SK-N-SH (cell line): ENCODE measurements around the gene NSL1. TPM values are rescaled to one million over a fixed set of nuclear protein-coding genes. Genes with fewer than 3 reads are reported as not detected.
A peak's percentile ranks its signal among the peaks of the same experiment; 100 is the strongest.

Experiments used
- CTCF ChIA-PET: fragments of 300-600, 350-600 bp; formaldehyde crosslinking; extraction: SDS; loops from one replicate; lab custom pipeline; 2021; lab: Yijun Ruan, JAX
- POLR2A ChIA-PET: fragments of 350-600 bp; sonication (Branson Sonifier 250); formaldehyde crosslinking; extraction: SDS; loops from one replicate; lab custom pipeline; 2020; ENCODE audit warnings: antibody characterized with exemption, inconsistent platforms; lab: Yijun Ruan, JAX
- DNase-seq: peaks from one replicate; pipeline ENCODE4 v3.0.0; 2012
- H2AFZ ChIP-seq: fragments of 200-600 bp; sonication (generic); 2 replicates; pipeline ENCODE4 v1.8.1; 2016; ENCODE audit warnings: antibody characterized with exemption, mild to moderate bottlenecking, low read depth
- H3F3A ChIP-seq: fragments of 200-600 bp; sonication (generic); replicated peaks from 2 replicates; pipeline ENCODE3; 2016; ENCODE audit warnings: antibody characterized with exemption, mild to moderate bottlenecking; ENCODE audit not compliant: insufficient read depth
- H3K27ac ChIP-seq, 2 experiments: fragments of 200-500 bp in 1 of 2; fragments of 200-600 bp in 1 of 2; sonication (Bioruptor generic) in 1 of 2; sonication (generic), shearing (Covaris generic) in 1 of 2; 2 replicates each; pipeline versions ENCODE4 v1.5.1 to v1.6.1; 2014 to 2016; ENCODE audit warnings: low read depth in 2 of 2, inconsistent platforms in 1 of 2, low read length in 1 of 2, mild to moderate bottlenecking in 1 of 2, mixed read lengths in 1 of 2
- H3K27me3 ChIP-seq: fragments of 200-600 bp; sonication (generic), shearing (Covaris generic); 2 replicates; pipeline ENCODE4 v1.6.1; 2016; ENCODE audit warnings: mixed run types; ENCODE audit not compliant: insufficient read depth
- H3K36me3 ChIP-seq, 2 experiments: fragments of 200-500 bp in 1 of 2; fragments of 200-600 bp in 1 of 2; sonication (Bioruptor generic) in 1 of 2; sonication (generic) in 1 of 2; replicated peaks in 1 of 2; 2 replicates each; pipeline versions ENCODE3 to v1.5.1; 2014 to 2016; ENCODE audit warnings: low read length in 1 of 2, mild to moderate bottlenecking in 1 of 2; ENCODE audit not compliant: insufficient read depth in 2 of 2, control insufficient read depth in 1 of 2
- H3K4me1 ChIP-seq, 2 experiments: fragments of 200-500 bp in 1 of 2; fragments of 200-600 bp in 1 of 2; sonication (Bioruptor generic) in 1 of 2; sonication (generic), shearing (Covaris generic) in 1 of 2; 2 replicates each; pipeline versions ENCODE4 v1.5.1 to v1.6.1; 2014 to 2016; ENCODE audit warnings: low read depth in 1 of 2, low read length in 1 of 2, mixed run types in 1 of 2; ENCODE audit not compliant: insufficient read depth in 2 of 2, control insufficient read depth in 1 of 2
- H3K4me2 ChIP-seq: fragments of 200-600 bp; sonication (generic), shearing (Covaris generic); 2 replicates; pipeline ENCODE4 v1.6.1; 2017; ENCODE audit warnings: mixed run types
- H3K4me3 ChIP-seq, 2 experiments: fragments of 200-500 bp in 1 of 2; fragments of 200-600 bp in 1 of 2; sonication (Bioruptor generic) in 1 of 2; sonication (generic), shearing (Covaris generic) in 1 of 2; 2 replicates each; pipeline versions ENCODE4 v1.5.1 to v1.8.1; 2014 to 2016; ENCODE audit warnings: low read depth in 2 of 2, inconsistent platforms in 1 of 2, low read length in 1 of 2, mild to moderate bottlenecking in 1 of 2, mixed read lengths in 1 of 2, moderate library complexity in 1 of 2
- H3K79me2 ChIP-seq: fragments of 200-600 bp; sonication (generic); 2 replicates; pipeline ENCODE4 v1.8.1; 2017; ENCODE audit warnings: mild to moderate bottlenecking; ENCODE audit not compliant: insufficient read depth
- H3K9ac ChIP-seq: fragments of 200-600 bp; sonication (generic); 2 replicates; pipeline ENCODE4 v1.6.1; 2017; ENCODE audit warnings: mixed run types
- H3K9me2 ChIP-seq: fragments of 200-600 bp; sonication (generic); 2 replicates; pipeline ENCODE4 v1.6.1; 2017; ENCODE audit warnings: mixed run types
- H3K9me3 ChIP-seq: fragments of 200-600 bp; sonication (generic); 2 replicates; pipeline ENCODE4 v1.6.1; 2017; ENCODE audit warnings: mixed run types, mild to moderate bottlenecking, moderate library complexity
- H4K20me1 ChIP-seq: fragments of 200-600 bp; sonication (generic); 2 replicates; pipeline ENCODE4 v1.6.1; 2017; ENCODE audit warnings: mild to moderate bottlenecking, mixed run types; ENCODE audit not compliant: insufficient read depth
- FOXM1 ChIP-seq: IDR thresholded peaks from 2 replicates; pipeline ENCODE4 v1.4.0; 2012; ENCODE audit warnings: low read depth, mild to moderate bottlenecking
- GABPA ChIP-seq: IDR thresholded peaks from 2 replicates; pipeline ENCODE4 v1.4.0; 2012; ENCODE audit warnings: low read depth, mild to moderate bottlenecking
- IRF3 ChIP-seq: fragments of 150-350 bp; IDR thresholded peaks from 2 replicates; pipeline ENCODE4 v1.6.1; 2016; ENCODE audit warnings: mild to moderate bottlenecking, low read depth, low read length
- JUND ChIP-seq: IDR thresholded peaks from 2 replicates; pipeline ENCODE4 v1.4.0; 2012
- MAX ChIP-seq: IDR thresholded peaks from 2 replicates; pipeline ENCODE4 v1.4.0; 2012; ENCODE audit warnings: low read depth
- MEF2A ChIP-seq: IDR thresholded peaks from 2 replicates; pipeline ENCODE4 v1.4.0; 2012; ENCODE audit warnings: low read depth, borderline replicate concordance
- NFIC ChIP-seq: IDR thresholded peaks from 2 replicates; pipeline ENCODE4 v1.4.0; 2012; ENCODE audit warnings: borderline replicate concordance
- NRF1 ChIP-seq: IDR thresholded peaks from 2 replicates; pipeline ENCODE4 v1.6.1; 2012; ENCODE audit warnings: low read depth, mild to moderate bottlenecking, low read length
- PBX3 ChIP-seq: IDR thresholded peaks from 2 replicates; pipeline ENCODE4; 2012
- POLR2AphosphoS5 ChIP-seq: IDR thresholded peaks from 2 replicates; pipeline ENCODE4 v1.6.1; 2012; ENCODE audit warnings: low read depth, low read length
- RAD21 ChIP-seq: IDR thresholded peaks from 2 replicates; pipeline ENCODE4 v1.6.1; 2012; ENCODE audit warnings: mild to moderate bottlenecking, low read length
- RCOR1 ChIP-seq: fragments of 150-350 bp; IDR thresholded peaks from 2 replicates; pipeline ENCODE4 v1.6.1; 2017; ENCODE audit warnings: antibody characterized with exemption, low read length
- RXRA ChIP-seq: IDR thresholded peaks from 2 replicates; pipeline ENCODE4 v1.4.0; 2012; ENCODE audit warnings: low read depth, mild to moderate bottlenecking, borderline replicate concordance
- SMC3 ChIP-seq: IDR thresholded peaks from 2 replicates; pipeline ENCODE4 v1.6.1; 2012; ENCODE audit warnings: low read depth, low read length, improper control_type of control experiment
- TAF1 ChIP-seq: IDR thresholded peaks from 2 replicates; pipeline ENCODE4 v1.6.1; 2012; ENCODE audit warnings: low read depth, mild to moderate bottlenecking, low read length, moderate library complexity, borderline replicate concordance
- WGBS: methylation state at CpG from one replicate; pipeline ENCODE4 v1.1.6; 2017; ENCODE audit warnings: low lambda C conversion rate; 5-methylcytosine and 5-hydroxymethylcytosine counted together
- polyA plus RNA-seq, 3 experiments: library from polyadenylated mRNA; depleted of rRNA; stranded (reverse); fragments of >200 nt; gene quantifications; 2 replicates each; pipeline ENCODE4 v1.2.3, GENCODE V29; 2012

The NSL1 gene
- polyA plus RNA-seq, 1 of the 3 experiments (the other 2 are of a cell fraction): 22.5 TPM

- POLR2A ChIA-PET: interaction anchor here (1.0 to 2.0 kb wide), 3 partner anchors 65 to 234 kb away, joined by 4 to 11 read pairs (median 6); partner anchors contain the start of genes ATF3 and FLVCR1
- 11% methylated on average over 16 of the region's 16 CpGs for WGBS
Observed at GRCh38 chr1:212792396-212792908, 875 bp upstream of the NSL1 start.

GRCh38 chr1:212791261-212791675 is 309 bp downstream of the NSL1 start:
- ChIA-PET CTCF (interaction anchor here (0.8 to 2.6 kb wide), 8 partner anchors 9 to 721 kb away, joined by 3 to 13 read pairs (median 4); partner anchors contain the start of gene FLVCR1), POLR2A (interaction anchor here (0.8 to 2.0 kb wide), 5 partner anchors 13 to 232 kb away, joined by 3 to 11 read pairs (median 4); partner anchors contain the start of genes ANGEL2, ATF3 and FLVCR1)
- Histone ChIP-seq H3K4me1 (peaks cover 2 to 3% of the 10 kb centered on the region in 2 experiments; a peak in 2 of 4 replicates), H2AFZ (peak overlapping the region; percentile 87), H4K20me1 (no peaks in the 10 kb centered on the region), H3F3A (peaks cover 17% of the 10 kb centered on the region), H3K9ac (peak overlapping the region; percentile 94), H3K27me3 (no peaks in the 10 kb centered on the region), H3K9me3 (no peaks in the 10 kb centered on the region), H3K79me2 (peaks cover 45% of the 10 kb centered on the region), H3K4me2 (peak overlapping the region; percentile 89), H3K9me2 (no peaks in the 10 kb centered on the region), H3K27ac (peak overlapping the region; percentile 71 to 86), H3K4me3 (peak overlapping the region; percentile 77 to 98), H3K36me3 (peaks cover 4 to 8% of the 10 kb centered on the region in 2 experiments)
- TF ChIP-seq RAD21 (no peak), FOXM1 (0 out of 2 replicates have a peak, but pooled peaks have one; percentile 34), NRF1 (0 out of 2 replicates have a peak, but pooled peaks have one; percentile 4)
- 1% methylated on average over 22 of the region's 22 CpGs for WGBS
- DNase-seq: no peak

More at GRCh38 chr1:212792396-212792908, 875 bp upstream of the NSL1 start:
- H4K20me1 ChIP-seq: no peaks in the 10 kb centered on the region
- peaks cover 2 to 3% of the 10 kb centered on the region in 2 experiments; a peak in 2 of 4 replicates for H3K4me1 ChIP-seq
- H3K9me3 ChIP-seq: no peaks in the 10 kb centered on the region
- peaks cover 5 to 15% of the 10 kb centered on the region in 2 experiments for H3K36me3 ChIP-seq
- peak overlapping the region; percentile 87 for H2AFZ ChIP-seq
- peak overlapping the region; percentile 86 to 88 for H3K27ac ChIP-seq
- H3K9me2 ChIP-seq: no peaks in the 10 kb centered on the region
- DNase-seq: no peak
- CTCF ChIA-PET: interaction anchor here (1.1 to 2.6 kb wide), 5 partner anchors 10 to 721 kb away, joined by 3 to 13 read pairs (median 6); no protein-coding TSS in a partner anchor
- H3K79me2 ChIP-seq: peaks cover 34% of the 10 kb centered on the region
- TF ChIP-seq RXRA: no peak
- no peak for TF ChIP-seq MAX
- no peak for TF ChIP-seq JUND
- TF ChIP-seq RAD21: no peak
- no peak for TF ChIP-seq TAF1
- no peak for TF ChIP-seq PBX3
- no peak for TF ChIP-seq RCOR1
- TF ChIP-seq POLR2AphosphoS5: no peak
- no peak for TF ChIP-seq NRF1
- TF ChIP-seq SMC3: no peak
- no peak for TF ChIP-seq IRF3
- TF ChIP-seq GABPA: no peak
- no peak for TF ChIP-seq NFIC
- no peak for TF ChIP-seq MEF2A
- H3K4me3 ChIP-seq: peak overlapping the region; percentile 77 to 98
- peak overlapping the region; percentile 89 for H3K4me2 ChIP-seq
- no peaks in the 10 kb centered on the region for H3K27me3 ChIP-seq
- peaks cover 17% of the 10 kb centered on the region for H3F3A ChIP-seq
- peak overlapping the region; percentile 94 for H3K9ac ChIP-seq
